ENCODE measurements around the gene NACC1.

- TF ChIP-seq CTCF (IDR thresholded peaks at IDR 0.05), result no peak
- no peak for TF ChIP-seq EP300 (IDR thresholded peaks at IDR 0.05; ENCODE audit: low read depth)
Observed at GRCh38 chr19:13090511-13091231, 27.4 kb upstream of the NACC1 start.

All from transverse colon (tissue), 3 donors.